GM08714 (cell line): Measurements from ENCODE around the gene PCDHGB4.
"Not testable (repeated sequence)": the region's sequence is repeated elsewhere in the genome, so short reads cannot be mapped to it uniquely, and the experiment has no call there.

Experiments used
- H3K4me3 ChIP-seq: fragments of 200-500 bp; sonication (Bioruptor generic); 2 replicates; pipeline ENCODE4 v1.5.1; 2014; ENCODE audit warnings: mild to moderate bottlenecking, low read length, inconsistent platforms
- ZNF274 ChIP-seq: IDR thresholded peaks from 2 replicates; pipeline ENCODE4 v1.6.1; 2012; ENCODE audit warnings: mild to moderate bottlenecking, low read depth, low read length

The PCDHGB4 gene

GRCh38 chr5:141420855-141421488, 33.5 kb downstream of the PCDHGB4 start, which contains the start of gene PCDHGA11:
PCDHGA11 (plus strand) TSS chr5:141421051; CDS start chr5:141421228, 177 bp downstream.
- H3K4me3 ChIP-seq, result peak within 1 kb of the TSS; percentile 56

GRCh38 chr5:141421489-141421855, 34.0 kb downstream of the PCDHGB4 start:
- TF ChIP-seq ZNF274, result no peak
- peak overlapping the region; percentile 56 for H3K4me3 ChIP-seq

More at GRCh38 chr5:141420855-141421488, 33.5 kb downstream of the PCDHGB4 start, which contains the start of gene PCDHGA11:
- TF ChIP-seq ZNF274, result no peak

GRCh38 chr5:141422742-141423291, 35.3 kb downstream of the PCDHGB4 start:
- TF ChIP-seq ZNF274, result no peak
- H3K4me3 ChIP-seq, result no peak overlapping the region

GRCh38 chr5:141427783-141428426, 40.4 kb downstream of the PCDHGB4 start:
- no peak overlapping the region for H3K4me3 ChIP-seq
- no peak for TF ChIP-seq ZNF274

GRCh38 chr5:141430332-141431113, 43.0 kb downstream of the PCDHGB4 start, which contains the start of gene PCDHGA12:
PCDHGA12 (plus strand) TSS chr5:141430507; CDS start chr5:141430760, 253 bp downstream.
- peak within 1 kb of the TSS; percentile 43; the same call in 1 of the 2 replicates for H3K4me3 ChIP-seq
- no peak for TF ChIP-seq ZNF274

GRCh38 chr5:141431286-141431685, 43.8 kb downstream of the PCDHGB4 start:
- H3K4me3 ChIP-seq, result peak overlapping the region; percentile 43; the same call in 1 of the 2 replicates
- no peak for TF ChIP-seq ZNF274

- H3K4me3 ChIP-seq, result not testable (repeated sequence)
Measured at GRCh38 chr5:141432308-141432707, 44.8 kb downstream of the PCDHGB4 start.

GRCh38 chr5:141432726-141433125, 45.2 kb downstream of the PCDHGB4 start:
- H3K4me3 ChIP-seq, result not testable (repeated sequence)

- no peak overlapping the region for H3K4me3 ChIP-seq
- TF ChIP-seq ZNF274, result no peak
Measured at GRCh38 chr5:141434006-141434405, 46.5 kb downstream of the PCDHGB4 start.

GRCh38 chr5:141437221-141437620, 49.7 kb downstream of the PCDHGB4 start:
- no peak overlapping the region for H3K4me3 ChIP-seq
- TF ChIP-seq ZNF274, result no peak

- no peak overlapping the region for H3K4me3 ChIP-seq
- no peak for TF ChIP-seq ZNF274
Measured at GRCh38 chr5:141439411-141440141, 52.1 kb downstream of the PCDHGB4 start.
